Stimulated activated naive CD8-positive, alpha-beta T cell treated with anti-CD3 and anti-CD28 coated beads, Interleukin-15, Interleukin-2, amounts not matched to agents 100 U/mL and 50 U/mL, for 24 hours (primary cell): ENCODE results near the gene PEX11G.

Source experiments
- ATAC-seq: fragments of 150-1000 bp; cut with Tn5 transposase; one replicate; pipeline ENCODE4 v1.10.0; 2021
- DNase-seq: peaks from one replicate; pipeline ENCODE4 v3.0.0; 2021

The PEX11G gene

GRCh38 chr19:7494416-7495098 lies 5.7 kb upstream of the PEX11G start:
- ATAC-seq = no peak
- no peak for DNase-seq

- ATAC-seq (no peak), DNase-seq (no peak)
Observed at GRCh38 chr19:7492558-7492957, 3.7 kb upstream of the PEX11G start.

GRCh38 chr19:7492142-7492541 lies 3.3 kb upstream of the PEX11G start:
- DNase-seq = peak; percentile 66

GRCh38 chr19:7489609-7490044 lies 792 bp upstream of the PEX11G start:
- DNase-seq = no peak
- no peak for ATAC-seq

More at GRCh38 chr19:7492142-7492541, 3.3 kb upstream of the PEX11G start:
- peak; percentile 77 for ATAC-seq

- no peak for DNase-seq
- no peak for ATAC-seq
Observed at GRCh38 chr19:7486923-7487322, 1.9 kb downstream of the PEX11G start.

- DNase-seq (no peak), ATAC-seq (no peak)
Observed at GRCh38 chr19:7483720-7484201, 5.1 kb downstream of the PEX11G start.

GRCh38 chr19:7482584-7483439 lies 6.0 kb downstream of the PEX11G start:
- DNase-seq = no peak
- no peak for ATAC-seq

GRCh38 chr19:7480970-7481255 lies 7.9 kb downstream of the PEX11G start:
- DNase-seq = no peak
- no peak for ATAC-seq

- DNase-seq (no peak), ATAC-seq (no peak)
Observed at GRCh38 chr19:7480222-7480969, 8.4 kb downstream of the PEX11G start.

GRCh38 chr19:7478843-7479227 lies 10.0 kb downstream of the PEX11G start:
- no peak for ATAC-seq
- no peak for DNase-seq

GRCh38 chr19:7478173-7478842 lies 10.5 kb downstream of the PEX11G start:
- no peak for ATAC-seq
- no peak for DNase-seq

- DNase-seq (no peak), ATAC-seq (no peak)
Observed at GRCh38 chr19:7477758-7478157, 11.1 kb downstream of the PEX11G start.

GRCh38 chr19:7476777-7477494 lies 11.9 kb downstream of the PEX11G start:
- no peak for ATAC-seq
- no peak for DNase-seq

GRCh38 chr19:7476241-7476640 lies 12.6 kb downstream of the PEX11G start:
- no peak for ATAC-seq
- DNase-seq = no peak

GRCh38 chr19:7475665-7476064 lies 13.2 kb downstream of the PEX11G start:
- DNase-seq (no peak), ATAC-seq (no peak)

GRCh38 chr19:7471696-7472615 lies 16.9 kb downstream of the PEX11G start:
- no peak for ATAC-seq
- no peak for DNase-seq

- no peak for DNase-seq
Observed at GRCh38 chr19:7470540-7471305, 18.1 kb downstream of the PEX11G start.

GRCh38 chr19:7469669-7470285 lies 19.1 kb downstream of the PEX11G start:
- ATAC-seq = no peak
- no peak for DNase-seq

More at GRCh38 chr19:7470540-7471305, 18.1 kb downstream of the PEX11G start:
- no peak for ATAC-seq

- ATAC-seq (no peak), DNase-seq (no peak)
Observed at GRCh38 chr19:7468840-7469239, 20.0 kb downstream of the PEX11G start.
